GM19099 (cell line): Measurements from ENCODE around the gene MTA1.

Source experiments
- POLR2A ChIP-seq: IDR thresholded peaks from 3 replicates; pipeline ENCODE4 v1.6.1; 2011; ENCODE audit warnings: low read depth; ENCODE audit not compliant: insufficient read length; ENCODE audit errors: extremely low read depth

MTA1 gene

GRCh38 chr14:105464501-105464900, 44.9 kb downstream of the MTA1 start:
- TF ChIP-seq POLR2A: no peak

- TF ChIP-seq POLR2A: no peak
Measured at GRCh38 chr14:105465209-105466031, 45.8 kb downstream of the MTA1 start.

- no peak for TF ChIP-seq POLR2A
Measured at GRCh38 chr14:105466531-105467248, 47.1 kb downstream of the MTA1 start.

DNA sequence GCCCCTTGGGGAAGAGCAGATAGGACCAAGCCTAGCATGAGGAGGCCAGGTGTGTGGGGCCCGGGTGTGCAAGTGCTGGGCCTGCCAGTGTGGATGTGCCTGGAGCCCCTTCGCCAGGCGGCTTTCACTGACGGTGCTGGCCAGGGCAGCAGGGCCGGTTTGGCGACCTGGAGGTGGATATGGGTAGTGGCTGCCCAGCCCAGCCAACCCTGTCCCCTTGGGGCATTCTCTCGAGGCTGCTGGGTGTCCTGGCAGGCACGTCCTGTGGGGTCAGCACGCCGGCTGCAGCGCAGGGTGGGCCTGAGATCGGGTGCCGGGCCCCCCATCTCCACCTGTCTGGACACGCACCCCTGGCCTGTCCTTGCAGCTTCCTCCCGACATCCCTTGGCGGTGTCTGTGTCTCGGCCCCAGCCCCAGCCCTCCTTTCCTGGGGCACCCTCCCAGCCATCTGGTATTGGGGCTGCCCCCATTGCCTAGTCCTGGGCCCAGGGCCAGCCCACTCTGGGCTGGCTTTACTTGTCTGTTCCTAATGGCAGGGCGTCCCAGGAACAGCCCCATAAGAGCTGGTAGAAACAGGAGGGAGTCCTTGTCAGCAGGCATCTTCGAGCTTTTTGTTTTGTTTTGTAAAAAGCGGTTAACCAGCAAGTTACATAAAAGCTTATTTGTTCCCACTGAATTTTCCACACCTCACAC, 47.8 kb downstream of the MTA1 start:
- no peak for TF ChIP-seq POLR2A

DNA sequence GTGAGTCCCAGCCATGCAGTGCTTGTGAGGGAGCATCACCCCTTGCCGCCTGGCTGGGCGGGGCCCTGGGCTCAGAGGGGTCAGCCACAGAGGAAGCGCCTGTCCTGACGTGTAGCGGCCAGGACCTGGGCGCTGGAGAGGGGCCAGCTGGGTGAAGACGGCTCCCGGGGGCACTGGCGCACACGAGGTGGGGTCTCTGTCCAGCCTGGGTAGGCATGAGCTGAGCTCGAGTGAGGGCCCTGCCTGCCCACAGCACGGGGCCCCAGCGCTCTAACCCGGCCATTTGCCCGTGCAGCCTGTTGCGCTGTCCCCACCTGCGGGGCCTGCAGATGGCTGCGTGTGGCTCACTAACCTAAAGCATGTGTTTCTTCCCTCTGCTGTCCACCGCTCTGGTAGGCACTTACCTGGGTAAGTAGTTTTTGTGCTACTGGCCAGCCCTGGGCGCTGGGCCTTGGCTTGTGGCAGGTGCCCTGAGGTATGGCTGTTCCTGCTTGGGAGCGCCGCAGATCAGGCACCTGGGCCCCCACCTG, 48.4 kb downstream of the MTA1 start:
- no peak for TF ChIP-seq POLR2A

- TF ChIP-seq POLR2A: no peak
Measured at GRCh38 chr14:105468621-105469241, 49.1 kb downstream of the MTA1 start.

DNA sequence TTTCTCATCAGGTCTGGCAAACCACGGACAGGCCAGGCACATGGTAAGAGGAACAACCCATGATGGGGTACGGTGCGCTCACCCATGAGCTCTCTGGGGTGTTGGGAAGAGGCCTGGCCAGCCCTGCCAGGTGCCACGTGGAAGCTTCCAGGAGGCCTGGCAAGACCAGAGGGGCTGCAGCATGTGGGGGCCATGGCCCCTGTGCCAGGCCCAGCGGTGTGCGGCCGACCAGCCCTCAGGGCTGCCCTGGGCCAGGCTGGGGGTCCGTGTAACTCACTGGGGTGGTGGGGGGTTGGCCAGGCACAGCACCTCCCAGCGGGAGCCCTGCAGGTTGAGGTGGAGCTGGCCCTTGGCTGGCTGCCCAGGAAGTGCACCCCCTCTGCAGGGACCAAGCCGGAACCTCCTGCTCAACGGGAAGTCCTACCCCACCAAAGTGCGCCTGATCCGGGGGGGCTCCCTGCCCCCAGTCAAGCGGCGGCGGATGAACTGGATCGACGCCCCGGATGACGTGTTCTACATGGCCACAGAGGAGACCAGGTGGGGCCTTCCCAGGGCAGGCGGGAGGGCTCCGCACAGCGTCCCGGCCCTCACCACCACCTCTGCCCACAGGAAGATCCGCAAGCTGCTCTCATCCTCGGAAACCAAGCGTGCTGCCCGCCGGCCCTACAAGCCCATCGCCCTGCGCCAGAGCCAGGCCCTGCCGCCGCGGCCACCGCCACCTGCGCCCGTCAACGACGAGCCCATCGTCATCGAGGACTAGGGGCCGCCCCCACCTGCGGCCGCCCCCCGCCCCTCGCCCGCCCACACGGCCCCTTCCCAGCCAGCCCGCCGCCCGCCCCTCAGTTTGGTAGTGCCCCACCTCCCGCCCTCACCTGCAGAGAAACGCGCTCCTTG, 50.1 kb downstream of the MTA1 start:
- no peak for TF ChIP-seq POLR2A

- no peak for TF ChIP-seq POLR2A
Measured at GRCh38 chr14:105470350-105471296, 51.0 kb downstream of the MTA1 start.

GRCh38 chr14:105471297-105471821, 51.7 kb downstream of the MTA1 start:
- TF ChIP-seq POLR2A: no peak

GRCh38 chr14:105471823-105472485, 52.3 kb downstream of the MTA1 start:
- TF ChIP-seq POLR2A: no peak

DNA sequence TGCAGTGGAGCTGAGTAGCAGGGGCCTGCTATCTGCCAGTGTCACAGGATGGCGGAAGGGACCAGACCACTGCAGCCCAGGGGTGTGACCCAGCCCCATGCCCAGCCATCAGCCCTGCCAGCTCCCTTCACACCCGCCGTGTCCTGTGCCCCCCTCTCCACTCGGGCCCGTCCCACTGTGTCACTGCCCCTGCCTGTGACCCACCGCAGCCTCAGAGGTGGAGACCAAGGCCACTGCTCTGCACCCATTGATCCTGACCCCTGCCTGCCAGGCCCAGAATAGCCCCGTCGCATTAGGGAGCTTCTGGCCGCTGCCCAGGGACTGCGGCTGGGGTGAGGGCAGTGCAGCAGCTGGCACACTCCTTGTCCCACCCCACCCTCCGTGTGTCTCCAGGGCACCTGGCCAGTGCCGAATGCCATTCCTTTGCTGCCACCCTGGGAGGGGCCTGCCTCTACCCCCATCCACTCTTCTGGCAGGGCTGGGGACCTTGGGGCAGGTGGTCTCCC, 52.9 kb downstream of the MTA1 start:
- TF ChIP-seq POLR2A: no peak
